ENCODE data around the gene CEP126.

CEP126 gene

DNA sequence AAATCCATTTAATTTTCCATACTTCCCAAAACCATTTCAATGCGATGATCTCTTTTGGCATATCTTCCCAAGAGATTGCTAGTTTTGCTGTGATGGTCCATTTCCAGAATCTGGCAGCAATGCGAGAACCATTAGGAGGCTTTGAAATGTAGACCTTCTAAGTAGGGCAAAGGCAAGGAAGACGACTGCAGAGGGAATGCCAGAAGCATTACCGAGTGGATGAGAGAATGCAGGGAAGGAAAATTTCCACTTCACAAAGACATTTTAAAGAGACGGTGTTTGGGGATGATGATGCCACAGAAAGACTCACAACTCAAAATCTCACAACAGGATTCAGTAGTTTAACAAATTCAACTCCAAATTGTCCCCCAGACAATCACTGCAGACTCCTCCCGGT, 471 bp upstream of the CEP126 start:
- CTCF ChIA-PET, result interaction anchor here (0.5 to 1.5 kb wide), 5 partner anchors 9 to 582 kb away, joined by 3 to 7 read pairs (median 5); no protein-coding TSS in a partner anchor

DNA sequence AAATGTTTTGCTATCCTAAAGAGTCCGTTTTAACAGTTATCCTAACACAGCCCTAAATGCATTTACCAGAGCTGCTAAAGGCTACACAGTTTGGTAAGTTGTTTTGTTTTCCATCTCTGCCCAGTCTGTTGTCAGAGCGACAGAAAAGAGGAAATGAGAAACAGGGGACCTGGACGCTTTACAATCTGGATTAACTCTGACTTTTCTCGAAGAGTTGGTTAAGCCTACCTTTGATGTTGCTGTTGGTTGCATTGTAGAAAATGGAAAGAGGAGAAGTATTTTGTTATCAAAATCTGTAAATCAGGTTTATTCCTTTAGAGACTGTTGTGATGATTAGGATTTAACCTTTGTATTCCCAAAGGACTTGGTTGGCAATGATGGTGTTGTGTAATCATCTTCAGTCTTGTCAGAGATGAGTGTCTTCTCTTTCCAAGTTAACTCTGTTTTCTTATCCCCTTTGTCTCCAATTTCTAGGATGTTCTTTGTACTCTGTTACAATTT, 1.0 kb downstream of the CEP126 start:
- CTCF ChIA-PET, result interaction anchor here (0.9 to 1.2 kb wide), 2 partner anchors 88 to 91 kb away, joined by 3 to 6 read pairs; no protein-coding TSS in a partner anchor
- H3K4me3 Mint-ChIP-seq, result peak overlapping the region; percentile 85
- H3K27ac Mint-ChIP-seq, result peak overlapping the region; percentile 79
- peaks cover 9% of the 10 kb centered on the region for H3K27me3 Mint-ChIP-seq
- no peaks in the 10 kb centered on the region for H3K36me3 Mint-ChIP-seq
- no peak for DNase-seq
- H3K9me3 Mint-ChIP-seq, result no peaks in the 10 kb centered on the region
- peaks cover 23% of the 10 kb centered on the region for H3K4me1 Mint-ChIP-seq

More for the DNA sequence above, 471 bp upstream of the CEP126 start:
- Mint-ChIP-seq H3K27ac (no peak overlapping the region), H3K9me3 (no peaks in the 10 kb centered on the region), H3K4me3 (peak overlapping the region; percentile 85), H3K27me3 (peaks cover 9% of the 10 kb centered on the region), H3K4me1 (peaks cover 23% of the 10 kb centered on the region), H3K36me3 (no peaks in the 10 kb centered on the region)
- no peak for DNase-seq

DNA sequence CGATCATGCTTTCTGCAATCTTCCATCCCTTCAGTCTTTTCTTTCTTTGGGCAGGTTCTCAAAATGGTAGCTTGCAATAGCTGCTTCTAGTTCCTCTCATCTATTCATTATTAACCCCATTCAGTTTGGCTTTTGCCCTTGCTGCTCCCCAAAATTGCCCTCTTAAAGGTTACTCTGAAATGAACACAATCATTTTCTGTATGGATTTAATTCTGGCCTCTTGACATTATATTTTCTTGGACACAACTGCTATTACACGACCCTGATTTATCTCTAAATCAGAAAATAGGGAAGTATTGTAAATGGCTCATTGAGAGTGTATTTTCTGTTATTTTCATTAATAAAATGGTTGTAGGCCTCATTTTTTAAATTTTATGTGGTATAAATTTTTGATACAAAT, 1.6 kb downstream of the CEP126 start, which contains the start of gene ANGPTL5:
ANGPTL5 (minus strand) TSS at position 101 of the 400 bp plus-strand sequence. CDS start 8,613 bp downstream, outside the sequence.
- H3K9me3 Mint-ChIP-seq, result no peaks in the 10 kb centered on the region
- peak within 1 kb of the TSS; percentile 79 for H3K27ac Mint-ChIP-seq
- no peak for DNase-seq
- H3K27me3 Mint-ChIP-seq, result peaks cover 9% of the 10 kb centered on the region
- peak within 1 kb of the TSS; percentile 85 for H3K4me3 Mint-ChIP-seq
- peaks cover 23% of the 10 kb centered on the region for H3K4me1 Mint-ChIP-seq
- CTCF ChIA-PET, result interaction anchor here (1.2 kb wide), 1 partner anchor 90 kb away, joined by 6 read pairs; no protein-coding TSS in a partner anchor
- H3K36me3 Mint-ChIP-seq, result no peaks in the 10 kb centered on the region

DNA sequence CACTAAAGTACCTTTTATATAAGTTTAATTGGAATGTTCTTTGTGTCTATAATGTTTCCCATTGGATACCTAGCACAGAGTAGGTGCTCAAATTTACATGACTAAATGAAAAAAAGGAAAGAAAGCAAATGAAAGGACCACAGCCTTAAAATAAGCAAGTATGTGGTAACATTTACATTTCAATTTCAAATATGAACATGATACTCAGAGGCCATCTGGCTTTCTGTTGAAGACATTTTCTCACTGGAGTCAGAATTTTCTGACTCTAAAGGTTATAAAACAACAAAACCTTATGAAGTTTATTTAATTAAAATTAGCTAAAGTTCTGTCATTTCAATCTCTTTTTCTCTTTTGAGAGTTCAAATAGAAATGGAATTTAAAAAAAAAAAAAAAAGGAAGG, 2.4 kb downstream of the CEP126 start:
- H3K27ac Mint-ChIP-seq, result no peak overlapping the region
- peaks cover 9% of the 10 kb centered on the region for H3K27me3 Mint-ChIP-seq
- CTCF ChIA-PET, result no interaction called here
- no peaks in the 10 kb centered on the region for H3K36me3 Mint-ChIP-seq
- no peak overlapping the region for H3K4me3 Mint-ChIP-seq
- no peaks in the 10 kb centered on the region for H3K9me3 Mint-ChIP-seq
- H3K4me1 Mint-ChIP-seq, result peaks cover 23% of the 10 kb centered on the region
- DNase-seq, result no peak

DNA sequence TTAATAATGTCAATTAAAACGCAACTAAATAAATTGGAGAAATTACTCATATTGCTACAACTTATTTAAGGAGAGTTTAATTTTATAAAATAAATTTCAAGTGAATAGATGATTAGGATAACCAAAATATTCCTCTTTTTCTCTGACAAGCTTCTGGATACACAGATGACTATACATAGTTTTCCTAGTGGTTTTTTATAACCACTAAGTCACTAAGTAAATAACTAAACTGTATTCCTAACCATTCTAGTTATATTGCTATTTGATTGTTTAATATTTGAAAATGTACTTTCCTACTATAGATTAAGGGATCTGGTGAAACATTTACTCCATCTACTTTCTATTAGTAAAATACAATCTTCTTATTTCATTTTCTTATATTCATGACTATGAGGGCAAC, 6.2 kb downstream of the CEP126 start:
- Mint-ChIP-seq H3K9me3 (no peaks in the 10 kb centered on the region), H3K36me3 (no peaks in the 10 kb centered on the region), H3K4me1 (peaks cover 5% of the 10 kb centered on the region), H3K4me3 (no peak overlapping the region), H3K27ac (no peak overlapping the region), H3K27me3 (no peaks in the 10 kb centered on the region)
- DNase-seq, result no peak
- CTCF ChIA-PET, result no interaction called here

DNA sequence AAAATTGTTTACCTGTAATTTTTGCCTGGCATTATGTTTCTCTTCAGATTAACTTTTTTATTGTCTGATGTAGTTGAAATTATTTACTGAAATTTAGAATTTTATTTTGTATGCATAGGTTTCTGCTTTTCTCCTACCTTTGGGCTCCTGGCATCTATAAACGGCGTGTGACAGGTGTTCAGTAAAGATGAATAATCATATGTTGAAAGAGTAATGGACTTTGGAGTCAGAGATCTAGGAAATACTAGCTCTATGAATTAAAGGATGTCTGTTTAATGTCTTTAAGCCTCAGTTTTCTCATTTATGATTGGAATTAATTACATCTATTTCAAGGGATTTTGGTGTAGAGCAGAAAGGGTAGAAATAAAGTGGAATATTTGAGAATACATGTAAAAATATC, 8.7 kb downstream of the CEP126 start:
- H3K36me3 Mint-ChIP-seq, result no peaks in the 10 kb centered on the region
- no peak overlapping the region for H3K4me3 Mint-ChIP-seq
- H3K27ac Mint-ChIP-seq, result no peak overlapping the region
- H3K4me1 Mint-ChIP-seq, result no peaks in the 10 kb centered on the region
- H3K27me3 Mint-ChIP-seq, result no peaks in the 10 kb centered on the region
- H3K9me3 Mint-ChIP-seq, result no peaks in the 10 kb centered on the region
- DNase-seq, result no peak
- CTCF ChIA-PET, result no interaction called here

DNA sequence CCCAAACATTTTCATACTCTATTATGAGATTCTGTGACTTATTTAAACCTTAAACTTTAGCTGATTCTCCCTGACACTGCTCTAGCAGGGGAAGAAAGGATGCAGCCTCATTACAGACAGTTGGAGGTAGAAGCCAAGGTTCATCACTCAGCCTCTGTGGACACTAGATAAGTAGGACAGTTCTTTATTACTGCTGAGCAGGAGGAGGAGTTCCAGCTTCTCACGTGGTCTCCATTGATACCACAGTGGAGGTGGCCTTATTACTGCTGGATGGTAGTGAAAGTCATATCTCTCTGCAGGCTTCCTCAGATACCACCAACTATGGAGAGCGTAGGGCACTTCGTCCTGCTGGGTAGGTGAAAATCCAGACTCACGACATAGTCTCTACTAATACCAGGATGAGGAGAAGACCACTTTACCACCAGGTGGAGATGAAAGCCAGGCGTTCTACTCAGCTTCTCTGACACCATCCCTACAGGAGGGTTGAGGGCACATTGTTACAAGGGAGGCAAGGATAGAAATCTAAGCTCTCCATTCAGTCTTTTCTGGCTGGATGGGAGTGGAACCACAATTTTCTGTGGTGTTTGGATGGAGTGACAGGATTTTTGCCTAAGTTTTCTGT, 14.6 kb downstream of the CEP126 start:
- DNase-seq, result no peak

DNA sequence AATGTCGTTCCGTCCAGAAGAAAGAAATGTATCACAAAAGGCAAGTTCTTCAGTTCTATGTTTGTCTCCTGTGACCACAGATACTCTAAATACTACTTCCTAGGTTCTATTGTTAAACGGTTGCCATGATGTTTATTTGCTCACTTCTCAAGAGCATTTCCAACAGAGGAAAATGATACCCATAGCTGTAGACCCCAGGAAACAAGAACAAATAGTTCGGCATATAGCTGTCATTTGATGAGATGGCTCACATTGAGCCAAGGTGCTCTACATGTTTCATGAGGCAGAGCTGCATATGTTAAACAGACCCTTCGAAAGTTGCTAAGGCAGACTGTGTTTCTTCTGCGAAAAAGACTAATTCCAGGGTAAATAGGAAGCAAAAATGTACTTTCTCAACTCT, 16.9 kb downstream of the CEP126 start:
- H3K36me3 Mint-ChIP-seq, result no peaks in the 10 kb centered on the region

More for the DNA sequence above, 14.6 kb downstream of the CEP126 start:
- no peaks in the 10 kb centered on the region for H3K9me3 Mint-ChIP-seq
- no peaks in the 10 kb centered on the region for H3K4me1 Mint-ChIP-seq
- no peaks in the 10 kb centered on the region for H3K27me3 Mint-ChIP-seq
- CTCF ChIA-PET, result interaction anchor here (1.0 kb wide), 1 partner anchor 68 kb away, joined by 3 read pairs; no protein-coding TSS in a partner anchor
- no peak overlapping the region for H3K27ac Mint-ChIP-seq
- H3K36me3 Mint-ChIP-seq, result no peaks in the 10 kb centered on the region
- no peak overlapping the region for H3K4me3 Mint-ChIP-seq

DNA sequence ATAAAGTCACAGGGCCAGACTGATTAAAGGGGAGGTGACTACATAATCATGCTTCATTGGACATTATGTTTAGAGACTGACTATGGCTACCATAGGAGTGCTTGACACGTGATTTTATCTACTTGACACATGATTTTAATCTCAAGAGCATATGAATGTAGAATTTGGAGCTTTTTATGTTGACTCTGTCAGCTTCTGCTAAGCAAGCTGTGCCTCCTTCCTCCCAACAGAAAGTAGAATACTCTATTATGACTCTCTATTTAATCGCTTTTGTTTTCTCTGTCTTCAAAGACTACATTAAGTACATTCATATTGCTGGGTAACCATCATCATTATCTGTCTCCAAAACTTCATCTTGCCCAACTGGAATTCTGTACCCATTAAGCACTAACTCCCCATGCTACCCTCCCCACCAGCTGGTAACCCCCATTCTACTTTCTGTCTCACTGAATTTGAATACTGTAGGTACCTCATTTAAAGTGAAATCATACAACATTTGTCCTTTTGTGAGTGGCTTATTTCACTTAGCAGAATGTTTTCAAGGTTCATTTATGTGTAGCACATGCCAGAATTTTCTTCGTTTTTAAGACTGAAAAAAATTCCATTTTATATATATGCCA, 26.2 kb downstream of the CEP126 start:
- Mint-ChIP-seq H3K27ac (no peak overlapping the region), H3K9me3 (no peaks in the 10 kb centered on the region), H3K27me3 (no peaks in the 10 kb centered on the region), H3K4me3 (no peak overlapping the region), H3K4me1 (no peaks in the 10 kb centered on the region), H3K36me3 (no peaks in the 10 kb centered on the region)
- CTCF ChIA-PET, result no interaction called here
- no peak for DNase-seq

More for the DNA sequence above, 16.9 kb downstream of the CEP126 start:
- DNase-seq, result no peak
- no peaks in the 10 kb centered on the region for H3K4me1 Mint-ChIP-seq
- no peak overlapping the region for H3K4me3 Mint-ChIP-seq
- CTCF ChIA-PET, result no interaction called here
- H3K27me3 Mint-ChIP-seq, result no peaks in the 10 kb centered on the region
- no peaks in the 10 kb centered on the region for H3K9me3 Mint-ChIP-seq
- H3K27ac Mint-ChIP-seq, result no peak overlapping the region

DNA sequence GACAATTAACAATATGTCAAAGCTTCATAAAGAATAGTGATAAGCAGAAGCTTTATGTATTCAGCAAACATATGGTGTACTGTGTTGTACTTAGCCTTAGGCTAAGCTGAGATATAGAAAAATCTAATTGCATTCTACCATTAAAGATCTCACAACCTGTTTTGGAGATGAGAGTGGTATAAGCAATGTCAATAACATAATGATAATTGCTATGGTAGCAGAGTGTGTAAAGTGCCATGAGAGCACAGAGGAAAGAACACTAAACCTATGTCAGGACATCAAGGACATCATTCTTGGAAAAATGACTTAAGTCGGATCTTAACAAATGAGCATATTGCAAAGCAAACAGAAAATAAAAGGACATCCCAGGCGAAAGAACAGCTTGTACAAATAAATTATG, 30.1 kb downstream of the CEP126 start:
- no peaks in the 10 kb centered on the region for H3K9me3 Mint-ChIP-seq
- H3K4me1 Mint-ChIP-seq, result no peaks in the 10 kb centered on the region
- H3K36me3 Mint-ChIP-seq, result no peaks in the 10 kb centered on the region
- DNase-seq, result no peak
- H3K27me3 Mint-ChIP-seq, result no peaks in the 10 kb centered on the region
- no peak overlapping the region for H3K4me3 Mint-ChIP-seq
- CTCF ChIA-PET, result interaction anchor here (0.9 kb wide), 1 partner anchor 9 kb away, joined by 3 read pairs; no protein-coding TSS in a partner anchor
- H3K27ac Mint-ChIP-seq, result no peak overlapping the region

DNA sequence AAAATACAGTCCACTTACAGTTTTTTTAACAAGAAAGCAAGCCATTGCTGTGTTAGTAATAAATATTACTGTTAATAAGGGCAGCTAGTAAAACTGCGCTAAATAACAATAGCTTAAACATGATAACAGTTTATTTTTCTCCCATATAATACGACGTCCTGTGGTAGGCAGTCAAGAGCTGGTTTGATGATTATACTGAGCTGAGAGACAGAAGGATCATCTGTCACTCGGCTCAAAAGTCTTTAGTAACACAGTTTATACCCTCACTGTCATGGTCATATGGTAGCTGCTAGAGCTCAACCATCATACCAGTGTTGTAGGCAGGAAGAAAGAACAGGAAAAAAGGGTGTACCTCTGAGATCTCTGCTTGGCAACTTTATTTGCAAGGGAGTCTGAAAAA, 30.6 kb downstream of the CEP126 start:
- CTCF ChIA-PET, result interaction anchor here (0.5 kb wide), 1 partner anchor 25 kb away, joined by 6 read pairs; no protein-coding TSS in a partner anchor
- Mint-ChIP-seq H3K4me3 (no peak overlapping the region), H3K27ac (no peak overlapping the region), H3K9me3 (no peaks in the 10 kb centered on the region), H3K4me1 (no peaks in the 10 kb centered on the region), H3K27me3 (no peaks in the 10 kb centered on the region), H3K36me3 (no peaks in the 10 kb centered on the region)
- no peak for DNase-seq

DNA sequence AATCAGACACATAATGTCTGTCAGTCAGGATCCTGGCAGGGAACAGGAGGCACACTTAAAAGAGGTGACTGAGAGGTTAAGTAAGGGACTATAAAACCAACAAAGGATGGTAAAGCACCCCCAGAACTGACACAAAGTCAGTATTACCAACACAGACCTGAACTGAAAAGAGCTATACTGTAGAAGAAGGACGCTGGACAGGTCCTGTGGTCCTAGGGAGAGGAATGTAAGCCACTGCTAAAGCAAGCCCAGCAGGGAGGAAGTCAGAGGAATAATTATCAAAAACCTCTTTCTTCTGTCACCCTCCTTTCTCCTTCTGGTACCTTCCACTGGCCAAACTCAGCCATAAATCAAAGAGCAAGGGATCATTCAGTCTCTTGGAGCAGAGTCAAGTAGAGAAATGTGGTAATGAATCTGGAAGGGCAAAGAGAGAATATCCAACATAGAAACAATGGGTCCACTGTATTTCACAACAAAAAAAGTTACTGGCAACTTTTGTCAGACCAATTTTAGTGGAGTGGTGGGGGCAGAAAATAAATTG, 34.9 kb downstream of the CEP126 start:
- CTCF ChIA-PET, result no interaction called here
- no peak for DNase-seq
- Mint-ChIP-seq H3K9me3 (no peaks in the 10 kb centered on the region), H3K4me1 (no peaks in the 10 kb centered on the region), H3K4me3 (no peak overlapping the region), H3K27me3 (no peaks in the 10 kb centered on the region), H3K36me3 (no peaks in the 10 kb centered on the region), H3K27ac (no peak overlapping the region)

DNA sequence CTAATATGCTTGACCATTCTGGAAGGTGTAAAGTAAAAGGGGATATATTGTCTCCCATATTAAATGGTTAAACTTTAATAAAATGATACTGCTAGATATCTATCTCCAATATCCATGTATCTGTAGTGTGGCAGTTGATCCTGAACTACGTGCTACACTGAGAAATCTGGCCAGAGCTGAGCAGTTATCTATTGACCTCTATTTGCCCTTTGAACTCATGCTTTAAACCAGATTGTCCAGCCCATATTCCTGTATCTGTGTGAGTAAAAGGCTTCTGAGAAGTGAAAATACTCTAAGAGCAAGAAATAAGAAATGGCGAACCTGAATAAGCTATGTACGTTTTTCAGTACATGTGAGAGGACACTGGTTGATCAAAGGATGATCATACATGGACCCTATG, 40.5 kb downstream of the CEP126 start:
- no peaks in the 10 kb centered on the region for H3K9me3 Mint-ChIP-seq
- no peaks in the 10 kb centered on the region for H3K36me3 Mint-ChIP-seq
- no peak for DNase-seq
- no peak overlapping the region for H3K4me3 Mint-ChIP-seq
- H3K27me3 Mint-ChIP-seq, result no peaks in the 10 kb centered on the region
- H3K27ac Mint-ChIP-seq, result no peak overlapping the region
- H3K4me1 Mint-ChIP-seq, result no peaks in the 10 kb centered on the region
- CTCF ChIA-PET, result no interaction called here

DNA sequence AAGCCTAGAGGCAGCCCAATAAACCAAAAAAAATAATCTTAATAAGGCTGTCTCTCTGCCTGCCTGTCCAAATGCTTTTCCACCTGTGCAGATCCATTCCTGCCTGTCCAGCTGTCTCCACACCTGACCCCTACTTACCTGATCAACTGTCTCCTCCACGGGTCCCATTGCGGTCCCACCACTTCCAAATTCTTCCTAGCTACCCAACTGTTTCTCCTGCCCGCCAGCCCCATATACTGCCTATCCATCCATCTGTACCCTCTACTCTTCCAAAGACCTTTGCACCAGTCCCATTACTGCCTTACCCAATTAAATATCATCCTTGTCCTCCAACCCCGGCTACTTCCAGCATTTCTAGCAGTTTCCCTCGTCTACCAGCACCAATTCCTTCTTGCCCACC, 40.9 kb downstream of the CEP126 start:
- H3K27ac Mint-ChIP-seq, result no peak overlapping the region
- CTCF ChIA-PET, result no interaction called here
- H3K36me3 Mint-ChIP-seq, result no peaks in the 10 kb centered on the region
- H3K9me3 Mint-ChIP-seq, result no peaks in the 10 kb centered on the region
- DNase-seq, result no peak
- H3K27me3 Mint-ChIP-seq, result no peaks in the 10 kb centered on the region
- no peaks in the 10 kb centered on the region for H3K4me1 Mint-ChIP-seq
- H3K4me3 Mint-ChIP-seq, result no peak overlapping the region

DNA sequence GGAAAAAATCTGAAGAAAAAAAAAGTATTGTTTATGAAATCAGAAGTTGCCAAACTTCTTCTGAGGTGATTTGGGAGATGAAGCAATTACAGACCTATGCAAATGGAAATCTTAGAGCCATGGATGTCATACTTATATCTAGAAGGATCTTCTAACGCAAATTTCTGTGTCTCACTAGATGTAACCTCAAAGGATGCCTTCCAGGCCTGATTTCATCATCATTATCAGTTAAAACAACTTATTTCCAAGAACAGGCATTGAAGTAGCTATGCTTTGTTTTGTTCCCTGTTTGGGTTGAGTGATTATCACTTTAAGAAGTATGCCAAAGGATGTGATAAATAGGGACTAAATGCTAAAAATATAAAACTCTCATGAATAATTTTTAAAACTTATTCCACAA, 45.4 kb downstream of the CEP126 start:
- DNase-seq, result no peak
- H3K4me3 Mint-ChIP-seq, result no peak overlapping the region
- CTCF ChIA-PET, result no interaction called here
- H3K9me3 Mint-ChIP-seq, result no peaks in the 10 kb centered on the region
- no peaks in the 10 kb centered on the region for H3K27me3 Mint-ChIP-seq
- H3K4me1 Mint-ChIP-seq, result no peaks in the 10 kb centered on the region
- H3K36me3 Mint-ChIP-seq, result no peaks in the 10 kb centered on the region
- H3K27ac Mint-ChIP-seq, result no peak overlapping the region

All from activated naive CD4-positive, alpha-beta T cell treated with anti-CD3 and anti-CD28 coated beads, Interleukin-2, amount 10 ng/mL, durations not matched to agents 7 days and 5 days (primary cell).